ENCODE data around the gene ZBTB7C. TPM values are rescaled to one million over a fixed set of nuclear protein-coding genes. Genes with fewer than 3 reads are reported as not detected.

The ZBTB7C gene
- total and polyA plus RNA-seq, 9 of the 15 experiments (the other 6 are each of a cell fraction or from before 2014, with no cell fraction given): not detected

DNA sequence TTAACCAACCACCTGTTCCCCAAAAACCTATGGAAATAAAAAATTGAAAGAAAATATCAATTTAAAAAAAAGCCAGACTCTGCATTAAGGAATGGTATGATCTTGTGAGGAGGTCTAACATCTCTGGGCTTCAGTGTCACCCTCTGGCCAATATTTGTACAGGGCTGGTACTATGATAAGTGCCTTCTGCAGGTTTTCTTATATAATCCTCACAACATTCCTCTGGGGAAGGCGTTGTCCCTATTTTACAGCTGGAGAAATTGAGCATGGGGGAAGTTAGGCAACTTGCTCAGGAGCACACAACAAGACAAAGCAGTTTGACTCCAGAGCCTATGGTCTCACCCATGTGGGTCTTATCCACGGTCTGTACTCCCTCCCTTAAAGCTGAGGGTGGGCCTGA, 86.0 kb downstream of the ZBTB7C start (continued):
- no peak for TF ChIP-seq TSC22D4 (tag; IDR thresholded peaks at IDR 0.05)
- no peak for TF ChIP-seq MIER1 (IDR thresholded peaks at IDR 0.05; ENCODE audit: low read depth)

DNA sequence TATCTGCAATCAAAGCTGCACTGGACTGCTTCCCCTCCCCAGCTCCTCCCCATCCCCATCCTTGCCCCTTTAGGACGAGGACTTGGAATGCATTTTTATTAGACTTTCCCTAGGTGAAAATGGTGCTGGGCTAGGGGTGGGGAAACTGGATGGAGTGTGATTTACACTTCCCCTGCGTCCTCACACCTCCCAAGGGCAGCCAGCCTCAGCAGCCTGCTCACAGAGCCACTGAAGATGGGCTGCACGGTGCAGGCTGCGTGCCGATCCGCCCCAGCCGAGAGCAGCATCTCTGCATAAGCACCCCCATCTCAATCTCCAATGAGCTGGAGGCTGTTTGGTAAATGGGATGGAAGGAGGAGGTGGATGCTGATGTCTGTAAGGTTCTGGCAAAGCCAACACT, 87.6 kb downstream of the ZBTB7C start:
- no peaks in the 10 kb centered on the region for H4K20me1 ChIP-seq (replicated peaks; ENCODE audit: control insufficient read depth, insufficient read depth, low read length)
- H3K4me1 ChIP-seq (replicated peaks in 1 of 2; ENCODE audit: control insufficient read depth in 2 of 2, insufficient read depth in 2 of 2, low read length in 2 of 2): no peaks in the 10 kb centered on the region
- no peak overlapping the region for H3K27ac ChIP-seq (ENCODE audit: extremely low read depth, low read depth, low read length)
- no peaks in the 10 kb centered on the region for H3K9me1 ChIP-seq (ENCODE audit: control insufficient read depth, insufficient read depth, low read length)
- POLR2A ChIA-PET: interaction anchor here (0.6 to 0.7 kb wide), 3 partner anchors 15 to 27 kb away, joined by 3 to 4 read pairs (median 4); no protein-coding TSS in a partner anchor
- no TSS peak for BruUV-seq (replicated peaks)
- no peak overlapping the region for H2AFZ ChIP-seq (ENCODE audit: low read depth, low read length)
- in situ Hi-C loops (cut with MboI) (no loop called here), intact Hi-C loops (cut with micrococcal nuclease) (no loop called here)
- TF ChIP-seq BCLAF1 (IDR thresholded peaks at IDR 0.05; ENCODE audit: borderline replicate concordance in 1 of 2, control insufficient read depth in 1 of 2, low read depth in 2 of 2, low read length in 1 of 2): no peak
- TF ChIP-seq BHLHE40 (IDR thresholded peaks at IDR 0.05; ENCODE audit: low read length): no peak
- TF ChIP-seq ZFPM2 (CRISPR knock-in tag; IDR thresholded peaks at IDR 0.05): no peak
- no peak for TF ChIP-seq CBX5 (IDR thresholded peaks at IDR 0.05; ENCODE audit: borderline replicate concordance, low read depth)
- H3K4me3 ChIP-seq: no peak overlapping the region
- no peak overlapping the region for H3K9ac ChIP-seq (ENCODE audit: insufficient read depth in 1 of 2, low read depth in 2 of 2, low read length in 2 of 2)
- H3K36me3 ChIP-seq (ENCODE audit: control insufficient read depth, insufficient read depth, low read length): no peaks in the 10 kb centered on the region
- no peak overlapping the region for H3K4me2 ChIP-seq (ENCODE audit: insufficient read depth, low read length)
- no peaks in the 10 kb centered on the region for H3K79me2 ChIP-seq (ENCODE audit: control insufficient read depth, insufficient read depth, low read length)
- peaks cover 0 to 3% of the 10 kb centered on the region in 2 experiments; a peak in 1 of 5 replicates for H3K27me3 ChIP-seq (ENCODE audit: control insufficient read depth in 2 of 2, insufficient read depth in 2 of 2, low read length in 2 of 2)
- FAIRE-seq (no peak), DNase-seq (ENCODE audit: extremely low read depth in 1 of 4, low spot score in 3 of 4) (no peak), ATAC-seq (no peak)
- whole genome bisulfite sequencing (ENCODE audit: insufficient coverage, low coverage, missing lambda C conversion rate): 0% methylated on average over 5 of the region's 7 CpGs
- CTCF ChIA-PET (ENCODE audit: low intra/inter-chr PET ratio): no interaction called here
- H3K9me3 ChIP-seq (replicated peaks; ENCODE audit: control insufficient read depth, insufficient read depth, low read depth, low read length): no peaks in the 10 kb centered on the region

All from K562 (cell line).